Mucosa of descending colon (tissue), 3 donors: ENCODE measurements around the gene ARMH3. TPM values are rescaled to one million over a fixed set of nuclear protein-coding genes. Genes with fewer than 3 reads are reported as not detected.
A peak's percentile ranks its signal among the peaks of the same experiment; 100 is the strongest.

Source experiments
- ATAC-seq: fragments of 200-7000 bp; cut with Tn5 transposase; one replicate; pipeline ENCODE4 v1.9.1; 2020; ENCODE audit warnings: mild to moderate bottlenecking, moderate library complexity
- DNase-seq, 3 donors: peaks; one replicate each; pipeline ENCODE4 v3.0.0-alpha.2; 2020
- H3K36me3 ChIP-seq: fragments of 200-600 bp; one replicate; pipeline ENCODE4 v1.8.0; 2021; ENCODE audit warnings: low read depth, mild to moderate bottlenecking
- H3K4me1 ChIP-seq: fragments of 200-600 bp; one replicate; pipeline ENCODE4 v1.8.0; 2021; ENCODE audit warnings: low read depth, mild to moderate bottlenecking
- H3K4me3 ChIP-seq: fragments of 200-600 bp; one replicate; pipeline ENCODE4 v1.8.0; 2021; ENCODE audit warnings: mild to moderate bottlenecking
- H3K9me3 ChIP-seq: fragments of 200-600 bp; one replicate; pipeline ENCODE4 v1.8.0; 2021; ENCODE audit warnings: mild to moderate bottlenecking
- CTCF ChIP-seq: fragments of 200-600 bp; IDR thresholded peaks from one replicate; pipeline ENCODE4 v1.8.0; 2022; ENCODE audit warnings: antibody characterized with exemption, mild to moderate bottlenecking
- intact Hi-C, 2 donors: fragments of 100-400 bp; cut with DNase I in 1 of 2; cut with micrococcal nuclease in 1 of 2; formaldehyde crosslinking; loops; one replicate each; pipeline versions ENCODE4 v1.11.0 to v1.11.1; 2022; cut with DNase I, micrococcal nuclease
- total RNA-seq, 3 donors: library from RNA; stranded (reverse); fragmentation: NEBNext Ultra II Directional in 2 of 3; extraction: Animal tissue kit (Norgen Biotek cat#: 25700) in 2 of 3; gene quantifications; one replicate each; pipeline versions ENCODE4 v1.2.1 to v1.2.4, GENCODE V29; 2021 to 2023
- donor health status: DM: no; HTN: no; CAD: no; lungs with moderate emphysema.
- donor health status: DM: no; HTN: no; CAD: no.
- donor health status: DM: no; HTN: yes; CAD: no.

The ARMH3 gene
- total RNA-seq, 3 donors from 2014 or later = 25.8 to 45.6 (median 28.1) TPM

GRCh38 chr10:102068216-102068615 lies 12.2 kb upstream of the ARMH3 start:
- DNase-seq (peak in 2 of 3 donors; percentile 34 to 46), ATAC-seq (no peak)
- Histone ChIP-seq H3K9me3 (no peaks in the 10 kb centered on the region), H3K36me3 (no peaks in the 10 kb centered on the region), H3K4me3 (no peak overlapping the region), H3K4me1 (peaks cover 27% of the 10 kb centered on the region)
- no peak for TF ChIP-seq CTCF
- intact Hi-C loops = no loop called here

DNA sequence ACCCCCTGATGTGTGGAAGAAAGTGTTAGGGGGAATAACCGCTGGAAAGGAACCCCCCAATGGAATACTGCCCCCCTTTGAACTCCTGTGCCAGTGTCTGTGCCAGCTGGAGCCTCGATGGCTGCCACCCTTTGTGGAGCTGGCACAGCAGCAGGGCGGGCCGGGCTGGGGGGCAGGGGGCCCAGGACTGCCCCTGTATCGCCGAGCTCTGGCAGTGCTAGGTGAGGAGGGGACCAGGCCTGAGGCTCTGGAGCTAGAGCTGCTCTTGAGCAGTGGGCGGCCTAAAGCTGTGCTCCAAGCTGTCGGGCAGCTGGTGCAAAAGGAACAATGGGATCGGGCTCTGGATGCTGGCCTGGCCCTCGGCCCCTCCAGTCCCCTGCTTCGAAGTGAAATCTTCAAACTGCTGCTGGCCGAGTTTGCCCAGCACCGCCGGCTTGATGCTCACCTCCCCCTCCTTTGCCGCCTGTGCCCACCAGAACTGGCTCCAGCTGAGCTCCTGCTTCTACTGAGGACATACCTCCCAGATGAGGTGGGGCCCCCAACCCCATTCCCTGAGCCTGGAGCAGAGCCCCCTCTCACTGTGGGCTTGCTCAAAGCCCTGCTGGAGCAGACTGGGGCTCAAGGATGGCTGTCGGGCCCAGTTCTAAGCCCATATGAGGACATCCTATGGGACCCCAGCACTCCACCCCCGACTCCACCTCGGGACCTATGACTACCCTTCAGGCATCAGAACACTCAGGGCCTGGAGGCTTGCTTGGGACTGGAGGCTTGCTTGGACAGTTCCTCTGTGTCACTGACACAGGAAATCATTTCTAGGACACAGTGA lies 11.3 kb upstream of the ARMH3 start:
- H3K4me3 ChIP-seq = no peak overlapping the region

DNA sequence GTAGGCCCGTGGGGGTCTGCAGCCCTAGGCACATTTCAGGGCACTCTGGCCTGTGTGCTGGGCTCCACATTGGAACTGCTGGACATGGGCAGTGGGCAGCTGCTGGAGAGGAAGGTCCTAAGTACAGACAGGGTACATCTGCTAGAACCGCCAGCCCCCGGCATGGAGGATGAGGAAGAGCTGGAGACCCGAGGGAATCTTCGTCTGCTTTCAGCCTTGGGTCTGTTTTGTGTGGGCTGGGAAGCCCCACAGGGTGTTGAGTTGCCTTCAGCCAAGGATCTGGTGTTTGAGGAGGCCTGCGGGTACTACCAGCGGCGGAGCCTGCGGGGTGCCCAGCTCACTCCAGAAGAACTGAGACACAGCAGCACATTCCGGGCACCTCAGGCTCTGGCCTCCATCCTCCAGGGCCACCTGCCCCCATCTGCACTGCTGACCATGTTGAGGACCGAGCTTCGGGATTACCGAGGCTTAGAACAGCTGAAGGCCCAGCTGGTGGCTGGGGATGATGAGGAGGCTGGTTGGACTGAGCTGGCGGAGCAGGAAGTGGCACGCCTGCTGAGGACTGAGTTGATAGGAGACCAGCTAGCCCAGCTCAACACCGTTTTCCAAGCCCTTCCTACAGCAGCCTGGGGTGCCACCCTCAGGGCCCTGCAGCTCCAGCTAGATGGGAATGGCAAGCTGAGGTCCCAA lies 10.6 kb upstream of the ARMH3 start:
- H3K36me3 ChIP-seq = no peaks in the 10 kb centered on the region
- ATAC-seq = no peak
- peak in 1 of 3 donors; percentile 41 for DNase-seq
- H3K4me3 ChIP-seq = no peak overlapping the region
- H3K4me1 ChIP-seq = peaks cover 27% of the 10 kb centered on the region
- no peak for TF ChIP-seq CTCF
- no peaks in the 10 kb centered on the region for H3K9me3 ChIP-seq
- intact Hi-C loops = no loop called here

More for the DNA sequence above, 11.3 kb upstream of the ARMH3 start:
- ATAC-seq = no peak
- no peak for DNase-seq
- Histone ChIP-seq H3K9me3 (no peaks in the 10 kb centered on the region), H3K36me3 (no peaks in the 10 kb centered on the region), H3K4me1 (peaks cover 27% of the 10 kb centered on the region)
- intact Hi-C loops = no loop called here
- no peak for TF ChIP-seq CTCF

- DNase-seq = peak; percentile 46 to 70 (median 64)
- intact Hi-C loops = no loop called here
- Histone ChIP-seq H3K9me3 (no peaks in the 10 kb centered on the region), H3K4me1 (peaks cover 27% of the 10 kb centered on the region), H3K36me3 (no peaks in the 10 kb centered on the region), H3K4me3 (peak overlapping the region; percentile 91)
- TF ChIP-seq CTCF = no peak
- peak; percentile 65 for ATAC-seq
These were observed 9.8 kb upstream of the ARMH3 start for GRCh38 chr10:102065561-102066398.

DNA sequence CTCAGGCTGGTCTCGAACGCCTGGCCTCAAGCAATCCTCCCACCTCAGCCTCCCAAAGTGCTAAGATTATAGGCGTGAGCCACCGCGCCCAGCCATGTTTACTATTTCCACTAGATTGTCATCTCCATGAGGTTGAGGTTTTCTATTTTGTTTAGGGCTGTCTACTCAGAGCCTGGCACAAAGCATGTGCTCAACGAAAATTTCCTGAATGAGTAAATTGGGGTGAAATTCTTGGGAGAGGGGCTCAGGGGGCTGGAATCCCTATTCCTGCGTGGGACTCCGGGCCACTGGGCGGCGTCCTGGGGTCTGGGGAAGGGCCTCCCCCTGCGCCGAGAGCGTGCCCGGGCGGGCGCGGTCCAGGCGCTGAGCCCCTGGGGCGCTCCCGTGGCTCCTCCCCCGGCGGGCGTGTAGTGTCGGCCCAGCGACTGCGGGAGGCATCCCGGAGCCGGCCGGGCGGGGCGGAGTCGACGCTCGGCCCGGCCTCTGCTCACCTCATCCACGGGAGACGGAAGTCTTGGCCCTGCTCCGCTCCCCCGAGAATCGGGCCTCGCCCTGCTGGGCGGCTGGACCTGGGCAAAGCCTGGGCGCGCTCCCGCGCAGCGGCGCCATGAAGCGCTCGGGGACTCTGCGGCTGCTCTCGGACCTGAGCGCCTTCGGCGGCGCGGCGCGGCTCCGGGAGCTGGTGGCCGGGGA lies 9.0 kb upstream of the ARMH3 start, which contains the start of gene HPS6:
Gene HPS6 (plus strand): TSS at position 482 of the 693 bp plus-strand sequence. CDS start 126 bp downstream, at position 608.
- peak; percentile 22 for TF ChIP-seq CTCF
- ATAC-seq (peak; percentile 96), DNase-seq (peak; percentile 92 to 95 (median 95))
- no peaks in the 10 kb centered on the region for H3K36me3 ChIP-seq
- peak within 1 kb of the TSS; percentile 91 for H3K4me3 ChIP-seq
- intact Hi-C loops = no loop called here
- peaks cover 27% of the 10 kb centered on the region for H3K4me1 ChIP-seq
- H3K9me3 ChIP-seq = no peaks in the 10 kb centered on the region
